ENCODE measurements around the gene INTS3. TPM values are rescaled to one million over a fixed set of nuclear protein-coding genes. Genes with fewer than 3 reads are reported as not detected.
A peak's percentile ranks its signal among the peaks of the same experiment; 100 is the strongest.

Gene INTS3
- 35.9 TPM for polyA plus RNA-seq (2013, experiment 1 of 2; ENCODE audit: insufficient read length)
- 38.0 TPM for polyA plus RNA-seq (2013, experiment 2 of 2; ENCODE audit: insufficient read length)

DNA sequence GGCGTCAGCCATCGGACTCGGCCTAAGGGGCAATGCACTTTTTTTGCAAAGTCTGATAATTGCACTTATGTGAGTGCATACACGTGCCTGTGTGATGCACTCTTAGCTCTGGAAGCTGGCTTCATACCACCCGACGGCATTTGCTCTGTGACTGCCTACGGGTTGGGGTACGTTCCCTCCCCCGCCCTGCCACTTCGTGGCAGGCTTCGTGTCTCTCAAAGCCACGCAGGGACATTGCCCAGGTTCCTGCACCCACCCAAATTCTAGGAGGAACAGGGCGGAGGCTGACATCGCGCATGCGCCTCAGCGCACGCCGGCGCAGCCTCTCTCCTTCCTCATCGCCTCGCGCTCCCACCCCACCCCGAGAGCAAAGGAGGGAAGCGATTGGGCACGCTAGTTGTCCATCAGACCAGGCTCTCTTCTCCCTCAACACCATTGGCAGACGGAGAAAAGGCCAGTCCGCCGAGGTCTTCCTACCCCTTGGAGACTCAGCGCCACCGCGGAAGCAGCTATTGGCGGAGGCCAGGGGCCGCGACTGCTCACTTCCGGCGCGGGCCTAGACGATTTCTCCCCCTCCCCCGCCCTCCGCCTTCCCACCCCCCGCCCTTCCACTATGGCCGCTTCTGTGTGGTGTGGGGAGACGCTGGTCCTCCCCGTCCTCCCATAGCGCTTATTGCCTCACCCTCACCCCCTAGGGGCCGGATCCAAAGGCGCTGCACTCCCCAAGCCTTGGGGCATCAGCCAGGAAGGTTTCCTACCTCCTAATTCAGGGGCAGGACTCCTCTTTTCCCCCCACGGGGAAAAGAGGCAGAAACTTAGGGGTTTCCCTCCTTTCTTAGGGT lies at the start of gene INTS3:
TSS of gene INTS3 (plus strand) at position 588 of the 842 bp plus-strand sequence. CDS start 585 bp downstream, outside the sequence.
- DNase-seq, result peak; percentile 100

GRCh38 chr1:153678519-153679336 lies 49.1 kb upstream of the INTS3 start, which contains the start of gene NPR1:
TSS of gene NPR1 (plus strand) at chr1:153678688. CDS start at chr1:153679109, 421 bp downstream.
- peak; percentile 25 for DNase-seq

DNA sequence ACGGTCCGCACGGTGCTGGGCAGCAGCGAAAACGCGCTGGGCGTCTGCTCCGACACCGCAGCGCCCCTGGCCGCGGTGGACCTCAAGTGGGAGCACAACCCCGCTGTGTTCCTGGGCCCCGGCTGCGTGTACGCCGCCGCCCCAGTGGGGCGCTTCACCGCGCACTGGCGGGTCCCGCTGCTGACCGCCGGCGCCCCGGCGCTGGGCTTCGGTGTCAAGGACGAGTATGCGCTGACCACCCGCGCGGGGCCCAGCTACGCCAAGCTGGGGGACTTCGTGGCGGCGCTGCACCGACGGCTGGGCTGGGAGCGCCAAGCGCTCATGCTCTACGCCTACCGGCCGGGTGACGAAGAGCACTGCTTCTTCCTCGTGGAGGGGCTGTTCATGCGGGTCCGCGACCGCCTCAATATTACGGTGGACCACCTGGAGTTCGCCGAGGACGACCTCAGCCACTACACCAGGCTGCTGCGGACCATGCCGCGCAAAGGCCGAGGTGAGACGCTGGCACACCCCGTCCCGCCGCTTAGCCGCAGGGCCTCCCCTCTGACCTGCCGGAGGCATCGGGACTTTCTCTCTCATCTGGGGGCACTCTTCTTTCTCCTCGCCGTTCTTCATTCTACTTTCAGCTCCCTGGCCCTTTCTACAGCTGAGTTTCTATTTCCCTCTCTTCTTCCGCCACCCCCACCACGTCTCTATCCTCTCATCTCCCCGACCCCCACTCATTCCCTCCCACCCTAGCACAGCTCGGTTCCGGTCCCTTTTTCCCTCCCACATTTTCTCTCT lies 48.3 kb upstream of the INTS3 start:
- DNase-seq, result no peak

- no peak for DNase-seq
These were observed 47.8 kb upstream of the INTS3 start for GRCh38 chr1:153680120-153680403.

DNA sequence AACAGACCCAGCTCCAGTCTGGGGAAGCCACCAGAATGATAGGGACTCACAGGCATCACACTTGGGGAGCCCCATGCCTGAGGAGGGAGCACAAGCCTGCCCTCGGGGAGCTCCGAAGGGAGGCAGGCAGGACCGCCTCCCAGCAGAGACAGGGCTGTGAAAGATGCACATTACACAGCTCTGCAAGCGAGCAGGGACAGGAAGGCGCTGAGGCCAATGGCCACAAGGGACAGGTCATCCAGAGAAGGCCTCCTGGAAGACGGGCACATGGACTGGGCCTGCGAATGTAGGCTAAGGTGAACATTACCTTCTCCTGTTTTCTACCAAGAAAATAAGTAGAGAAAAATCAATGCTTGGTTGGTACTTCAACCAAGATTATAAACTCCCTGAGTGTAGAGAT lies 45.1 kb upstream of the INTS3 start:
- no peak for DNase-seq

DNA sequence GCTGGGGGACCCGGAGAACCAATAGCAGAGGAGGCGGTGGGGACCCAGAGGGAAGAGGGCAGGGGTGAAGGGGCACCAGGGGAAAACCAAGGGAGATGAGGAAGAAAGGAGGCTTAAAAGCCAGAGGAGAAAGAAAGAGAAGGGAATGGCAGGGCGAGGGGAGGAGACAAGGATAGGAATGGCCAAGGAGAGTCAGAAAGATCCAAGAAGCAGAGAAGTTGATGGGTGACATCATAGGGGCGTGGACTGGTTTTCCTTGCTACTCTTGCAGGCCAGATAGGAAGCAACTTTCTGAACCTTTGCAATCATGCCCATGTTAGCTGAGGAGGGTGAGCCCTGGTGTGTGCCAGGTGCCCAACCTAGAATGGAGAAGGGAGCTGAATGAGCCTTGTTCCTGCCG lies 44.0 kb upstream of the INTS3 start:
- DNase-seq, result no peak

GRCh38 chr1:153684892-153685291 lies 43.0 kb upstream of the INTS3 start:
- DNase-seq, result no peak

DNA sequence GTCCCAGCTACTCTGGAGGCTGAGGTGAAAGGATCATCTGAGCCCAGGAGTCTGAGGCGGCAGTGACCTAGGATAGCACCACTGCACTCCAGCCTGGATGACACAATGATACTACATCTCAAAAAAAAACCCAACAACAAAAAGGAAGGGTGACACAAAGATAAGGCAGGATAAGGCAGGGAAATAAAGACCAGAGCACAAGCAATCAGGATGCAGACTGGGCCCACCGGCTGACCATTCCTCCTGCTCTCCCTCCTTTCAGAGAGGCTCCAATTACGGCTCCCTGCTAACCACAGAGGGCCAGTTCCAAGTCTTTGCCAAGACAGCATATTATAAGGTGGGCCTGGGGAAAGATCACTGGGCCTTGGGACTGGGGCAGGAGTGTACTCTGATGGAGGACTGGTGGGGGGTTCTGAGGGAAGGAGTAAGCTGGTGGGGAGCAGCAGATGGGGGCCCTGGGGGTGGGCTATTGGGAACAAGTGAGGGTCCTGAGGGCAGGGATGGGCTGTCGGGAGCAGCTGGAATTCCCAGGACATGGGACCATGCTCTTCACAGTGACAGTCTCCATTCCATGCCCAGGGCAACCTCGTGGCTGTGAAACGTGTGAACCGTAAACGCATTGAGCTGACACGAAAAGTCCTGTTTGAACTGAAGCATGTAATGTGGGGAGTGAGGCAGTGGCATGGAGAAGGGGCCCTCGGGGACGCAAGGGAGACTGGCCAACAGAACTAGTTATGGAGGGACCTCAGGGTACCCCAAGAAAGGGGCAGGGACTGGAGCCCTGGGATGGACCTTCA lies 42.1 kb upstream of the INTS3 start:
- no peak for DNase-seq

DNA sequence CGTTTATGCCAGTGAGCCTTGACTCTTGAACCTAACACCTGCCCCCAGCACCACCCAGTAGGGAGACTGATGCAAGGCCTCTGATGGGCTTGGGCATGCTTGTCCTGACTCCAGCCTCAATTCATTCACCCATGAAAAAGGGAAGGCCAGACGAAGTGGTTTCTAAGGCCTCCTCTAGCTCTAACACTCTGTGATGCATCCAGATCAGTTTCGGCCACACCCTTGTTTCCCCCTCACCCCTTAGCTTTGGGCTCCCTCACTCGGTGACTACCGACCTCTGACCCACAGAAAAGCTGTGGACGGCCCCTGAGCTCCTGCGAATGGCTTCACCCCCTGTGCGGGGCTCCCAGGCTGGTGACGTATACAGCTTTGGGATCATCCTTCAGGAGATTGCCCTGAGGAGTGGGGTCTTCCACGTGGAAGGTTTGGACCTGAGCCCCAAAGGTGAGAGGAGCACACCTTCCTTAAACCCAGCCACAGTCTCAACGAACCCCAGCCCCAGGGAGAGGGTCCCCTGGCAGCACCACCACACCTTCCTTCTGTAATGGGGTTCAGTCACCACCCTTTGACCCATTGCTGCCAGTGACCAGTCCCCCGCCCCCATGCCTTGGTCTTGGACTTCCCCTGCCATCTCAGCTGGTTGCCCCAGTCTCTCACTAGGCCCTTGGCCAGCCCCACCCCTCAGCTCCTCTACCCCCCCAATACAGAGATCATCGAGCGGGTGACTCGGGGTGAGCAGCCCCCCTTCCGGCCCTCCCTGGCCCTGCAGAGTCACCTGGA lies 40.3 kb upstream of the INTS3 start:
- no peak for DNase-seq

DNA sequence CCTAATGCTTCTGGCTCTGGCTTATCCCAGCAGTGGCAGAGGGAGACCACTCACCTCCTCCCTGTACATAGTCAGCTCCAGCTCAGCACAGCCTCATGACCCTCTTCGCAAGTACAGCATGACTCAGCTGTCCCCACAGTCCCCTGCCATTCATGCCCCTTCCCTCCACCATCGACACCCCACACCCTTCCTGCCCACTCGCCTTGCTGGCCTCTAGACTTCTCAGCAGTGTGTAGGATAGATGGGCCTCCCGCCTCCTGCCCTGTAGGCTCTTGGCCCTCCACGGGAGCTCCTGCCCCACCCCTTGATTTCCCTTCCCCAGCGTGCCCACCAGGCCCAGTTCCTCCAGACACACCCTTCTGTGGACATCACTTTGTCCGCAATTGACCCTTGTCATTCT lies 39.6 kb upstream of the INTS3 start:
- DNase-seq, result no peak

- DNase-seq, result no peak
These were observed 39.0 kb upstream of the INTS3 start for GRCh38 chr1:153688736-153689328.

DNA sequence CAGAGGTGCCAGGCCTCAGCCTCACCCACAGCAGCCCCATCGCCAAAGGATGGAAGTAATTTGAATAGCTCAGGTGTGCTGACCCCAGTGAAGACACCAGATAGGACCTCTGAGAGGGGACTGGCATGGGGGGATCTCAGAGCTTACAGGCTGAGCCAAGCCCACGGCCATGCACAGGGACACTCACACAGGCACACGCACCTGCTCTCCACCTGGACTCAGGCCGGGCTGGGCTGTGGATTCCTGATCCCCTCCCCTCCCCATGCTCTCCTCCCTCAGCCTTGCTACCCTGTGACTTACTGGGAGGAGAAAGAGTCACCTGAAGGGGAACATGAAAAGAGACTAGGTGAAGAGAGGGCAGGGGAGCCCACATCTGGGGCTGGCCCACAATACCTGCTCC lies 34.4 kb upstream of the INTS3 start:
- no peak for DNase-seq

GRCh38 chr1:153696741-153697140 lies 31.1 kb upstream of the INTS3 start:
- no peak for DNase-seq

- no peak for DNase-seq
These were observed 30.4 kb upstream of the INTS3 start for GRCh38 chr1:153697191-153698019.

DNA sequence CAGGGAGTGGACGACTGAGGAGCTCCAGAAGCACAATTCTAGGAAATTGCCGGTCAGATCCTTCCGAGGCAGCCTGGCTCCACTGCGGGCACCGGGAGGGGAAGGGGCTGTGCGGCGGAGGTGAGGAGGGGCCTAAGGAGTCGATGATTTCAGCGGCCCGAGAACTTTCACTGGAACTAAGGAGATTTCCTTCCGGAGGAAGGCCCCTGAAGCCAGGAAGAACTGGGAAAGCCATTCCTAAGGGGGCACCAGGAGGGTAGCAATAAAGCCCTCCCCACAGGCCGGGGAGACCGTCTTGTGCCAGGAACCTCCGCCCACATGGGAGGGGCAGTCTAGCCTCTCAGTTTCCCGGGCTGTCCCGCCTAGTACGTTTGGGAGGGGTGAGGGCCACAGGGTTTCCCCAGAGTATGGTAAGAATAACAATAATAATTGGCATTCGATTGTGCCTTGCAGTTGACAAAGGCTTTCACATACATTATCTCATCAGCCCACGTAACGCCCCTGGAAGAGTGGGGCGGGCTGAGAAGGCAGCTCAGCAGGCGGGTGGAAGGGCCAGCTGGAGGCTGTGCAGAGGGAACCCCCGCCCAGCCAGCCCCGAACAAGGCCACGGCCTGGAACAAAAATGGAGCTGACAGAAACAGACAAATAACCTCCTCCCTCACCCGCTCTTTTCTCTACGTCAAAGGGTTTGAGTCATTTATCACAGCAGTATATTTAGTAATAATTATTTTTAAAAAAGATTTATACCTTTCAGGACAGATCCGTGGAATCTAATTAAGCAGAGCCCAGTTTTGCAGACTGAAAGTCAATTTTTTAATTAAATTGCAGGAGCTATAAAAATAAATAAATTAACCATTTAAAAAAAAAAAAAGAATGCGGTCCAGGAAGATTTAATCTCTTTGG lies 29.6 kb upstream of the INTS3 start:
- peak; percentile 28 for DNase-seq

- peak; percentile 40 for DNase-seq
These were observed 28.7 kb upstream of the INTS3 start for GRCh38 chr1:153698923-153699714.

GRCh38 chr1:153699768-153700167 lies 28.1 kb upstream of the INTS3 start:
- DNase-seq, result no peak

GRCh38 chr1:153705484-153705883 lies 22.4 kb upstream of the INTS3 start:
- no peak for DNase-seq
